Endothelial cell of umbilical vein (primary cell): ENCODE results near the gene FILIP1L.

Experiments
- CTCF ChIP-seq, 2 donors: IDR thresholded peaks; 1 replicate in 1 of 2; 2 replicates in 1 of 2; pipeline ENCODE4 v1.5.1; 2011; ENCODE audit warnings: low read length in 2 of 2, mild to moderate bottlenecking in 2 of 2, moderate library complexity in 2 of 2, control low read depth in 1 of 2, inconsistent platforms in 1 of 2, low read depth in 1 of 2; ENCODE audit not compliant: insufficient read depth in 1 of 2; ENCODE audit errors: extremely low read depth in 1 of 2
- EZH2 ChIP-seq: IDR thresholded peaks from 2 replicates; pipeline ENCODE4 v1.6.1; 2012; ENCODE audit warnings: borderline replicate concordance, low read depth, mild to moderate bottlenecking, moderate library complexity, low read length, inconsistent platforms; ENCODE audit not compliant: severe bottlenecking
- MAX ChIP-seq: IDR thresholded peaks from 2 replicates; pipeline ENCODE4 v1.6.1; 2011; ENCODE audit not compliant: insufficient read depth, insufficient read length
- POLR2A ChIP-seq: IDR thresholded peaks from 2 replicates; pipeline ENCODE4 v1.6.1; 2012; ENCODE audit warnings: low read depth, mild to moderate bottlenecking, control low read depth, low read length

DNA sequence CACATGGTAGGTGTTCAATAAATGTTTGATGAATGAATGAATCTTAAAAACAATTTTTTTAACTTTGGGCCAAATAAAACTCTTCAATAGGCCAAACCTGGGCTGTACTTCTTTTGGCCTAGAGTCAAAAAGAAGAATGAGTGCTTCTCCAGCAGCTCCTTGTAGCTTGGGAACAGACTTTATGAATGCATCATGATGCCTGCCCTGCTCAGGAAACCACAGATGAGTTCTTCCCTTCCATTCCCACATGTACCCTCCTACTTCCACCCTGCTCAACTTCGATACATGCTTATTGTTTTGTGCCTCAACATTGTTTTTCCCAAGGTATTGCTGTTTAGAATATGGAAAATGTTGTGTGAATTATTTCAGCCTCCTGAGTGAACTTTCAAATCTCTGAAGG lies 87.0 kb downstream of the FILIP1L start:
- TF ChIP-seq EZH2 (no peak), CTCF (IDR thresholded peaks at IDR 0.05; ENCODE audit: extremely low read depth in 1 of 2, insufficient read depth in 1 of 2, low read depth in 1 of 2, low read length in 2 of 2) (no peak), POLR2A (no peak), MAX (no peak)
